Endothelial cell of umbilical vein (primary cell): ENCODE results near the gene GEMIN5.

Experiments used
- EZH2 ChIP-seq: IDR thresholded peaks from 2 replicates; pipeline ENCODE4 v1.6.1; 2012; ENCODE audit warnings: borderline replicate concordance, low read depth, mild to moderate bottlenecking, moderate library complexity, low read length, inconsistent platforms; ENCODE audit not compliant: severe bottlenecking
- JUN ChIP-seq: IDR thresholded peaks from 2 replicates; pipeline ENCODE4 v1.6.1; 2011; ENCODE audit warnings: borderline replicate concordance, low read depth; ENCODE audit not compliant: insufficient read length, insufficient read depth
- MAX ChIP-seq: IDR thresholded peaks from 2 replicates; pipeline ENCODE4 v1.6.1; 2011; ENCODE audit not compliant: insufficient read depth, insufficient read length
- POLR2A ChIP-seq: IDR thresholded peaks from 2 replicates; pipeline ENCODE4 v1.6.1; 2012; ENCODE audit warnings: low read depth, mild to moderate bottlenecking, control low read depth, low read length
- POLR2AphosphoS5 ChIP-seq: IDR thresholded peaks from 2 replicates; pipeline ENCODE4 v1.6.1; 2012; ENCODE audit warnings: low read depth, mild to moderate bottlenecking, control low read depth, low read length, moderate library complexity; ENCODE audit not compliant: insufficient read depth
- TF ChIP-seq, protein P1 (sequence below), 2 donors: IDR thresholded peaks; 1 replicate in 1 of 2; 2 replicates in 1 of 2; pipeline ENCODE4 v1.5.1; 2011; ENCODE audit warnings: low read length in 2 of 2, mild to moderate bottlenecking in 2 of 2, moderate library complexity in 2 of 2, control low read depth in 1 of 2, inconsistent platforms in 1 of 2, low read depth in 1 of 2; ENCODE audit not compliant: insufficient read depth in 1 of 2; ENCODE audit errors: extremely low read depth in 1 of 2

DNA sequence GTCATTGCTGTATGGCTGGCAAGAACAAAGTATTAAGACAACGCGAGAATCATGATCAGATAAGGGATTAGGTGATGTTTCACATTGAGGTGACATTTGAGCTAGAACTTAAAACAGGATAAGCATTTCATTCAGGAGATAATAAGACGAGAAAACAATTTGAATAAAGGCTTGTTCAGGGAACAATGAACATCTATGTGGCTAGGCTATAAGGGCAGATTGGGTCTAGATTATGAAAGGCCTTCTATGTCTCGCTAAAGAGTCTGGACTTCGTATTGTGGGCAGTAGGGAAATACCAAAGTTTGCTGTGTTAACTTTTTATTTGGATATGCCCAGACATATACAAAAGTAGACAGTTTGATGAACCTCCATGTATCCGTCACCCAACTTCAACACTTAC lies 9.8 kb upstream of the GEMIN5 start:
- TF ChIP-seq, protein P1, sequence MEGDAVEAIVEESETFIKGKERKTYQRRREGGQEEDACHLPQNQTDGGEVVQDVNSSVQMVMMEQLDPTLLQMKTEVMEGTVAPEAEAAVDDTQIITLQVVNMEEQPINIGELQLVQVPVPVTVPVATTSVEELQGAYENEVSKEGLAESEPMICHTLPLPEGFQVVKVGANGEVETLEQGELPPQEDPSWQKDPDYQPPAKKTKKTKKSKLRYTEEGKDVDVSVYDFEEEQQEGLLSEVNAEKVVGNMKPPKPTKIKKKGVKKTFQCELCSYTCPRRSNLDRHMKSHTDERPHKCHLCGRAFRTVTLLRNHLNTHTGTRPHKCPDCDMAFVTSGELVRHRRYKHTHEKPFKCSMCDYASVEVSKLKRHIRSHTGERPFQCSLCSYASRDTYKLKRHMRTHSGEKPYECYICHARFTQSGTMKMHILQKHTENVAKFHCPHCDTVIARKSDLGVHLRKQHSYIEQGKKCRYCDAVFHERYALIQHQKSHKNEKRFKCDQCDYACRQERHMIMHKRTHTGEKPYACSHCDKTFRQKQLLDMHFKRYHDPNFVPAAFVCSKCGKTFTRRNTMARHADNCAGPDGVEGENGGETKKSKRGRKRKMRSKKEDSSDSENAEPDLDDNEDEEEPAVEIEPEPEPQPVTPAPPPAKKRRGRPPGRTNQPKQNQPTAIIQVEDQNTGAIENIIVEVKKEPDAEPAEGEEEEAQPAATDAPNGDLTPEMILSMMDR (IDR thresholded peaks at IDR 0.05; ENCODE audit: extremely low read depth in 1 of 2, insufficient read depth in 1 of 2, low read depth in 1 of 2, low read length in 2 of 2), result no peak
- TF ChIP-seq MAX (no peak), POLR2A (no peak), EZH2 (no peak), JUN (no peak), POLR2AphosphoS5 (no peak)
